ENCODE results near the gene SHISA7. TPM values are rescaled to one million over a fixed set of nuclear protein-coding genes. Genes with fewer than 3 reads are reported as not detected.
A peak's percentile ranks its signal among the peaks of the same experiment; 100 is the strongest.

Gene SHISA7
- total RNA-seq, 2 experiments from 2014 or later = not detected

- Histone ChIP-seq H2AFZ (ENCODE audit: low read length) (no peak overlapping the region), H3K79me2 (ENCODE audit: insufficient read depth, low read depth, low read length) (peaks cover 44% of the 10 kb centered on the region), H3K36me3 (ENCODE audit: insufficient read depth, low read length) (peaks cover 57% of the 10 kb centered on the region), H3K4me2 (ENCODE audit: low read length) (peak overlapping the region; percentile 98), H3K4me1 (ENCODE audit: insufficient read depth, low read length, poor library complexity, severe bottlenecking) (peaks cover 47% of the 10 kb centered on the region), H3K9me2 (ENCODE audit: insufficient read depth, low read length) (no peaks in the 10 kb centered on the region), H4K20me1 (ENCODE audit: insufficient read depth, low read length) (peaks cover 27% of the 10 kb centered on the region), H3K9me3 (ENCODE audit: low read length) (no peaks in the 10 kb centered on the region), H3K4me3 (ENCODE audit: low read depth, low read length, poor library complexity, severe bottlenecking) (peak overlapping the region; percentile 87), H3K27ac (ENCODE audit: low read depth, low read length, poor library complexity, severe bottlenecking) (peak overlapping the region; percentile 91)
- POLR2A ChIA-PET = no interaction called here
- CTCF ChIA-PET (ENCODE audit: unreplicated experiment) = no interaction called here
- DNase-seq (ENCODE audit: low spot score) = no peak
- intact Hi-C loops (cut with micrococcal nuclease; ENCODE audit: unreplicated experiment) = no loop called here
- no TSS peak for BruUV-seq (replicated peaks)
- no peak for TF ChIP-seq CTCF (conservative IDR thresholded peaks at IDR 0.05; ENCODE audit: low read length)
- no peak for TF ChIP-seq EZH2phosphoT487 (IDR thresholded peaks at IDR 0.05; ENCODE audit: borderline replicate concordance, low read depth, low read length)
Measured at GRCh38 chr19:55386493-55386971, 56.6 kb downstream of the SHISA7 start.

- Histone ChIP-seq H3K36me3 (ENCODE audit: insufficient read depth, low read length) (peaks cover 51% of the 10 kb centered on the region), H3K4me2 (ENCODE audit: low read length) (peak within 1 kb of the TSS; percentile 98), H3K27ac (ENCODE audit: low read depth, low read length, poor library complexity, severe bottlenecking) (peak within 1 kb of the TSS; percentile 91), H3K4me1 (ENCODE audit: insufficient read depth, low read length, poor library complexity, severe bottlenecking) (peaks cover 47% of the 10 kb centered on the region), H4K20me1 (ENCODE audit: insufficient read depth, low read length) (peaks cover 27% of the 10 kb centered on the region), H3K4me3 (ENCODE audit: low read depth, low read length, poor library complexity, severe bottlenecking) (peak within 1 kb of the TSS; percentile 87), H2AFZ (ENCODE audit: low read length) (peak within 1 kb of the TSS; percentile 53; the same call in 1 of the 2 replicates), H3K79me2 (ENCODE audit: insufficient read depth, low read depth, low read length) (peaks cover 44% of the 10 kb centered on the region), H3K9me3 (ENCODE audit: low read length) (no peaks in the 10 kb centered on the region), H3K9me2 (ENCODE audit: insufficient read depth, low read length) (no peaks in the 10 kb centered on the region)
- no peak for TF ChIP-seq CTCF (conservative IDR thresholded peaks at IDR 0.05; ENCODE audit: low read length)
- TF ChIP-seq EZH2phosphoT487 (IDR thresholded peaks at IDR 0.05; ENCODE audit: borderline replicate concordance, low read depth, low read length) = no peak
- DNase-seq (ENCODE audit: low spot score) = peak; percentile 99
- CTCF ChIA-PET (ENCODE audit: unreplicated experiment) = no interaction called here
- intact Hi-C loops (cut with micrococcal nuclease; ENCODE audit: unreplicated experiment) = loop anchor here (2.0 kb wide), 1 partner anchor 77 kb away; no protein-coding TSS in a partner anchor
- POLR2A ChIA-PET = no interaction called here
- TSS peak; percentile 90 for BruUV-seq (replicated peaks)
Measured at GRCh38 chr19:55385724-55386492, 57.2 kb downstream of the SHISA7 start, which contains the start of gene RPL28. Gene RPL28, plus strand, starts transcription at chr19:55385932. Its CDS starts 426 bp downstream, at chr19:55386358.
